Hepatocyte (in vitro differentiated cells): ENCODE results near the gene DNAL4. TPM values are rescaled to one million over a fixed set of nuclear protein-coding genes. Genes with fewer than 3 reads are reported as not detected.

Experiments
- DNase-seq: peaks from one replicate; pipeline ENCODE4 v3.0.0-alpha.2; 2016; ENCODE audit warnings: low spot score
- H2AFZ ChIP-seq: fragments of 200-600 bp; sonication (generic); 2 replicates; pipeline ENCODE4 v1.6.0; 2016; ENCODE audit warnings: antibody characterized with exemption, mild to moderate bottlenecking
- H3K27ac ChIP-seq: fragments of 200-600 bp; sonication (generic); 2 replicates; pipeline ENCODE4 v1.5.1; 2016; ENCODE audit warnings: mild to moderate bottlenecking
- H3K27me3 ChIP-seq: fragments of 200-600 bp; sonication (generic); 2 replicates; pipeline ENCODE4 v1.6.1; 2016
- H3K36me3 ChIP-seq: fragments of 200-600 bp; sonication (generic); replicated peaks from 2 replicates; pipeline ENCODE4 v1.5.1; 2016; ENCODE audit warnings: low read depth; ENCODE audit not compliant: insufficient read depth
- H3K4me1 ChIP-seq: fragments of 200-600 bp; sonication (generic); 2 replicates; pipeline ENCODE4 v1.5.1; 2016; ENCODE audit warnings: mild to moderate bottlenecking, moderate library complexity; ENCODE audit not compliant: insufficient read depth
- H3K4me2 ChIP-seq: fragments of 200-600 bp; sonication (generic); 2 replicates; pipeline ENCODE4 v1.6.0; 2016
- H3K4me3 ChIP-seq: fragments of 200-600 bp; sonication (generic); 2 replicates; pipeline ENCODE4 v1.5.1; 2016; ENCODE audit warnings: mild to moderate bottlenecking
- H3K79me2 ChIP-seq: fragments of 200-600 bp; sonication (generic); 2 replicates; pipeline ENCODE4 v1.6.0; 2017; ENCODE audit warnings: mild to moderate bottlenecking
- H3K9me2 ChIP-seq: fragments of 200-600 bp; sonication (generic); replicated peaks from 2 replicates; pipeline ENCODE4 v1.6.0; 2017; ENCODE audit warnings: mild to moderate bottlenecking; ENCODE audit not compliant: insufficient read depth
- H3K9me3 ChIP-seq: fragments of 200-600 bp; sonication (generic); 2 replicates; pipeline ENCODE4 v1.5.1; 2016; ENCODE audit warnings: low read depth, mild to moderate bottlenecking
- H4K20me1 ChIP-seq: fragments of 200-600 bp; sonication (generic); 2 replicates; pipeline ENCODE4 v1.6.0; 2016; ENCODE audit warnings: mild to moderate bottlenecking; ENCODE audit not compliant: insufficient read depth, poor library complexity, severe bottlenecking
- CTCF ChIP-seq: fragments of 200-600 bp; sonication (generic); IDR thresholded peaks from 2 replicates; pipeline ENCODE4 v1.5.1; 2016; ENCODE audit warnings: antibody characterized with exemption, mild to moderate bottlenecking; ENCODE audit not compliant: poor library complexity
- EZH2 ChIP-seq: fragments of 200-600 bp; sonication (generic); IDR thresholded peaks from 2 replicates; pipeline ENCODE4 v1.6.1; 2016; ENCODE audit warnings: antibody characterized with exemption, mild to moderate bottlenecking, borderline replicate concordance
- EZH2phosphoT487 ChIP-seq: fragments of 200-600 bp; sonication (generic); IDR thresholded peaks from one replicate; pipeline ENCODE4 v1.6.1; 2018; ENCODE audit warnings: antibody characterized with exemption, mild to moderate bottlenecking, low read depth, moderate library complexity; ENCODE audit not compliant: unreplicated experiment, severe bottlenecking
- WGBS: methylation state at CpG from one replicate; pipeline ENCODE4 v1.1.6; 2016; ENCODE audit warnings: low lambda C conversion rate; ENCODE audit errors: missing lambda C conversion rate; 5-methylcytosine and 5-hydroxymethylcytosine counted together
- polyA plus RNA-seq: library from polyadenylated mRNA; unstranded; fragments of >200 nt; fragmentation: Nextera tagmentation; extraction: Ambion mirVana; gene quantifications from 2 replicates; pipeline ENCODE4 v1.2.1, GENCODE V29; 2016
- total RNA-seq: library from RNA; depleted of rRNA; stranded (reverse); fragments of >200 nt; gene quantifications from 2 replicates; pipeline ENCODE4 v1.2.3, GENCODE V29; 2014

DNAL4 gene
- total and polyA plus RNA-seq, 2 experiments from 2014 or later, result 11.9 to 21.5 TPM

- no peak for TF ChIP-seq EZH2
- no peak for TF ChIP-seq CTCF
- TF ChIP-seq EZH2phosphoT487, result no peak
- Histone ChIP-seq H2AFZ (no peak overlapping the region), H3K4me1 (no peaks in the 10 kb centered on the region), H3K9me2 (no peaks in the 10 kb centered on the region), H3K4me3 (no peak overlapping the region), H3K36me3 (no peaks in the 10 kb centered on the region), H3K79me2 (no peaks in the 10 kb centered on the region), H3K9me3 (no peaks in the 10 kb centered on the region), H4K20me1 (no peaks in the 10 kb centered on the region), H3K4me2 (no peak overlapping the region), H3K27me3 (no peaks in the 10 kb centered on the region), H3K27ac (no peak overlapping the region)
- DNase-seq, result no peak
- WGBS, result 79% methylated on average over 4 of the region's 4 CpGs
Measured at GRCh38 chr22:38829485-38829884, 35.5 kb upstream of the DNAL4 start.

GRCh38 chr22:38828616-38829205, 34.8 kb upstream of the DNAL4 start:
- no peaks in the 10 kb centered on the region for H3K79me2 ChIP-seq
- no peak overlapping the region for H2AFZ ChIP-seq
- no peak overlapping the region for H3K4me2 ChIP-seq
- TF ChIP-seq EZH2phosphoT487, result no peak
- no peak overlapping the region for H3K4me3 ChIP-seq
- no peaks in the 10 kb centered on the region for H3K27me3 ChIP-seq
- DNase-seq, result no peak
- no peaks in the 10 kb centered on the region for H3K9me3 ChIP-seq
- 90% methylated on average over 10 of the region's 10 CpGs for WGBS
- H3K9me2 ChIP-seq, result no peaks in the 10 kb centered on the region
- H3K4me1 ChIP-seq, result no peaks in the 10 kb centered on the region
- no peak overlapping the region for H3K27ac ChIP-seq
- no peaks in the 10 kb centered on the region for H4K20me1 ChIP-seq
- H3K36me3 ChIP-seq, result no peaks in the 10 kb centered on the region

- Histone ChIP-seq H3K9me3 (no peaks in the 10 kb centered on the region), H3K79me2 (no peaks in the 10 kb centered on the region), H3K4me3 (no peak overlapping the region), H3K36me3 (no peaks in the 10 kb centered on the region), H3K27me3 (no peaks in the 10 kb centered on the region), H3K9me2 (no peaks in the 10 kb centered on the region), H3K27ac (no peak overlapping the region), H3K4me1 (no peaks in the 10 kb centered on the region), H3K4me2 (no peak overlapping the region), H2AFZ (no peak overlapping the region), H4K20me1 (no peaks in the 10 kb centered on the region)
- no peak for DNase-seq
- WGBS, result 81% methylated on average over 11 of the region's 11 CpGs
- TF ChIP-seq EZH2 (no peak), CTCF (no peak), EZH2phosphoT487 (no peak)
Measured at GRCh38 chr22:38828191-38828590, 34.2 kb upstream of the DNAL4 start.

- no peak for DNase-seq
- no peak overlapping the region for H3K4me2 ChIP-seq
- no peaks in the 10 kb centered on the region for H3K36me3 ChIP-seq
- H3K27ac ChIP-seq, result no peak overlapping the region
- H3K79me2 ChIP-seq, result no peaks in the 10 kb centered on the region
- no peaks in the 10 kb centered on the region for H4K20me1 ChIP-seq
- no peak overlapping the region for H3K4me3 ChIP-seq
- H3K27me3 ChIP-seq, result no peaks in the 10 kb centered on the region
- no peaks in the 10 kb centered on the region for H3K9me2 ChIP-seq
- TF ChIP-seq CTCF (no peak), EZH2phosphoT487 (no peak), EZH2 (no peak)
- H2AFZ ChIP-seq, result no peak overlapping the region
- no peaks in the 10 kb centered on the region for H3K9me3 ChIP-seq
- H3K4me1 ChIP-seq, result no peaks in the 10 kb centered on the region
Measured at GRCh38 chr22:38827510-38827909, 33.6 kb upstream of the DNAL4 start.
